Activated CD4-positive, alpha-beta T cell treated with anti-CD3 and anti-CD28 coated beads, Interleukin-2, amount 10 ng/mL, durations not matched to agents 7 days and 5 days (primary cell): ENCODE measurements around the gene TRAPPC2L. TPM values are rescaled to one million over a fixed set of nuclear protein-coding genes. Genes with fewer than 3 reads are reported as not detected.
A peak's percentile ranks its signal among the peaks of the same experiment; 100 is the strongest.

ENCODE experiments used
- CTCF ChIA-PET: fragments of 350-600 bp; sonication (Branson Sonifier 250); formaldehyde crosslinking; loops from one replicate; lab custom pipeline; 2021; ENCODE audit warnings: antibody characterized with exemption; lab: Charles Lee
- POLR2A ChIA-PET: fragments of 350-600 bp; sonication (Branson Sonifier 250); formaldehyde crosslinking; loops from one replicate; lab custom pipeline; 2021; ENCODE audit warnings: antibody characterized with exemption; lab: Charles Lee
- DNase-seq: peaks from one replicate; pipeline ENCODE4 v3.0.0-alpha.2; 2020
- H3K27ac Mint-ChIP-seq: one replicate; pipeline ENCODE4 v1.8.0; 2021; ENCODE audit warnings: mild to moderate bottlenecking, moderate library complexity, mixed read lengths
- H3K27me3 Mint-ChIP-seq: one replicate; pipeline ENCODE4 v1.8.0; 2021; ENCODE audit warnings: mixed read lengths
- H3K36me3 Mint-ChIP-seq: one replicate; pipeline ENCODE4 v1.8.0; 2021; ENCODE audit warnings: low read depth, mixed read lengths
- H3K4me1 Mint-ChIP-seq: one replicate; pipeline ENCODE4 v1.8.0; 2021; ENCODE audit warnings: mixed read lengths
- H3K4me3 Mint-ChIP-seq: one replicate; pipeline ENCODE4 v1.8.0; 2021; ENCODE audit warnings: mild to moderate bottlenecking, moderate library complexity, mixed read lengths
- H3K9me3 Mint-ChIP-seq: one replicate; pipeline ENCODE4 v1.8.0; 2021; ENCODE audit warnings: mixed read lengths
- total RNA-seq, 2 experiments: library from RNA; stranded (reverse); gene quantifications; one replicate each; pipeline ENCODE4 v1.2.3, GENCODE V29; 2021

The TRAPPC2L gene
- total RNA-seq, 2 experiments from 2014 or later: 47.7 to 55.7 TPM

DNA sequence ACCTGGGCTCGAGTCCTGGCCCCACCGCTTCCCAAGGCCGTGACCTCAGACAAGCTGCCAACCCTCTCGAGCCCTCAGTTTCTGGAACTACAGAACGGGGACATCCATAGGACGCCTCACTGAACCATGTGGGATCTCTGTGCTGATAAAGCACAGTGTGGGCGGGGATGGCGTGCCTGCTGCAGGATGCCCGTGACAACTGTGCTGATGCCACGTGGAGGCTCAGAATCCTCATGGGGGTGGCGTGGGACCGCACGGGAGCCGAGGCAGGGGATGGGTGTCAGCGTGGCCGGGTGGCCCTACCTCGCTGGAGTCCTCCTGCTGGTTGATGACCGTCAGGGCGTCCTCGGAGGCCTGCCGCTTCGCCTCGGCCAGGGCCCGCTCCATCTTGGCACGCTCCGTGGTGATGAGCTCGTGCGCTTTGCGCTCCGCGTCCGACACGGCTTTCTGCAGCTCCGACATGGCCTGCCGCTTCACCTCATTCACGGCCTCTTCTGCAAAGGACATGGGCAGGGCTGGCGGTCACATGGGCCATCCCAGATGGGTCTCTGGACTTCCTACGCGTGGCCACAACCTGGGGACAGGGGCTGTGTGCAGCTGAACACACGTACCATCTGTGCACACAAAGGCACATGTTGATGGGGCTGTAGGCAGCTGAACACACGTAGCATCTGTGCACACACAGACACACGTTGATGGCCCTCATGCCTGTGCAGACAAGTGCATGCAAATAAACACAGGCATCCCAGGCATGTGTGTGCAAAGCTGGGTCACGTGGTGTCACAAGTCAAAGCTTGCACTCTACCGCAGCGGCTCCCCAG is 22.2 kb downstream of the TRAPPC2L start:
- Mint-ChIP-seq H3K4me1 (peaks cover 5% of the 10 kb centered on the region), H3K4me3 (no peak overlapping the region), H3K27me3 (no peaks in the 10 kb centered on the region), H3K36me3 (no peaks in the 10 kb centered on the region), H3K9me3 (no peaks in the 10 kb centered on the region), H3K27ac (no peak overlapping the region)
- no peak for DNase-seq
- POLR2A ChIA-PET: no interaction called here
- CTCF ChIA-PET: no interaction called here

DNA sequence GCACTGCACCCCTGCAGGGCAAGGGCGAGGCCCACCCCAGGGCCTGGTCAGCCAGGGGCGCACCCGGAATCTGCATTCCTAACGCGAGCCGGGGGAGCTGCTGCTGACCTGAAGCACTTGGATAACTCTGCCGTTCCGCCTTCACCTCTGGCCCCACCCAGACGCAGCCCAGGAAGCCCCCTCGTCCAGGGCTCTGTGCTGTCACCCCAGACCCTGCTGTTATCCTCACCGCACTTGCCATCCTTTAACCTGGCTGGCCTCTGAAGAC is 22.8 kb downstream of the TRAPPC2L start:
- Mint-ChIP-seq H3K27me3 (no peaks in the 10 kb centered on the region), H3K4me1 (peaks cover 5% of the 10 kb centered on the region), H3K27ac (no peak overlapping the region), H3K36me3 (no peaks in the 10 kb centered on the region), H3K4me3 (no peak overlapping the region), H3K9me3 (no peaks in the 10 kb centered on the region)
- ChIA-PET POLR2A (no interaction called here), CTCF (no interaction called here)
- no peak for DNase-seq

DNA sequence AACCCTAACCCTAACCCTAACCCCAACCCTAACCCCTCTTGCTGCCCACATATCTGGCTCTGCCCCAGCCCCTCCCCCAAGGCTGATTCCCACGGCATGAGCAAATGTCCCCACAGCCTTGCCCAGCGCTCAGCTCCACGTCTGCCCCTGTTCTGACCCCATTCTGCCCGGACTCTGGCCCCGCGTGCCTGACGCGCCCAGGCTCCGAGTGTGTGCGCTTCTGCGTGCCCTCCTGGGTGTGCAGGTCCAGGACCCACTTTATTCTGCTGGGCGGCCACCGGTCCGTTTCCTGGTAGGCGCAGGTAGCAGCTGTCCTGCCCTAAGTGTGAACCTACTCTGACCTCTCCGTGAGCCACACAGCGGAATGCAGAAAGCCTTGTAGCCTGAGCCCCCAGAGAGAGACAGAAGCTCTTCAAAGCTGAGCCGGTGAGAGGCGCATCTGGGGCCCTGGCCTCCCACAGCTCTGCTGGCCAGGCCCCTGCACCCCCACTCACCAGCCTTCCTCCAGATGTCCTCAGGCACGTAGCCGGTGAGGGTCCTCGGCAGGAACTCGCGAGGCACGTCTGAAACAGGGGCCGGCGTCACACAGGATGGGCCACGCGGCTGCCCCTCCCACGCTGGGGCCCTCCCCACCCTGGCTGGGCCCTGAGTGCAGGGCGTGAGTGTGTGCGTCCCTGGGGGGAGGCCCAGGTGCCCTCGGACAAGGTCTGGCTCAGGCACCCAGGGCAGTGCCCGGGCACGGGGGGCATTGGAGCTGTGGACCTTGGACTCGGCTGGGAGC is 23.5 kb downstream of the TRAPPC2L start:
- H3K9me3 Mint-ChIP-seq: no peaks in the 10 kb centered on the region

DNA sequence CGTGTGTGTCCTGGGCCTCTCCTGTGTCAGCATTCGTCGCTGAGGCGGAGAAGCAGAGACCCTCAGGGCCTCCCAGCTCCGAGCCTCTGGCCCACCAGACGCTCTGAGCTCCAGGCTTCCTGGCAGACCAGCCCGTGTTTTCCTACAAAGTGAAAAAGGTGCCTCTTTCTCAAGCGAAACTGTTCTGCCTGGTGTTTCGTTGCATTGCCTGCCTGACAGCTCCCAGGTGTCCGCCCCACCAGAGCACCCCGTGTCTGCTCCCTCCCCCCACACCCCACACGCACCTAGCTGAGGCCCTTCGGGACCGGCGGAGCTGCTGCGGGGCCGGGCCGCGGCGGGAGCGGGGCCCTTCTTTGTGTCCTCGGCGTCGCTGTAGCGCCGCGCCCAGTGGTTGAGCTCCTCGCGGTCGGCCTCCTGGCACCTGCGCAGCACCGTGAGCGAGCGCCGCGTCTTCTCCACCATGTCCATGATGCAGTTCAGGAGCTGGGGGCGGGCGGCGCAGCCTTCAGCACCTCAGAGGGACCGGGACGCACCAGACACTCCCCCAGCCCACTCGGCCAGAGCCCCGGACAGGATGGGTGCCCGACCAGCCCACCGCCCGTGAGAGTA is 24.2 kb downstream of the TRAPPC2L start:
- ChIA-PET POLR2A (no interaction called here), CTCF (interaction anchor here (0.6 to 1.2 kb wide), 2 partner anchors 9 to 36 kb away, joined by 3 to 4 read pairs; no protein-coding TSS in a partner anchor)
- Mint-ChIP-seq H3K4me1 (peaks cover 5% of the 10 kb centered on the region), H3K36me3 (no peaks in the 10 kb centered on the region), H3K27ac (no peak overlapping the region), H3K9me3 (no peaks in the 10 kb centered on the region), H3K27me3 (no peaks in the 10 kb centered on the region), H3K4me3 (no peak overlapping the region)
- no peak for DNase-seq

More for the DNA sequence above, 23.5 kb downstream of the TRAPPC2L start:
- Mint-ChIP-seq H3K4me3 (no peak overlapping the region), H3K27ac (no peak overlapping the region), H3K36me3 (no peaks in the 10 kb centered on the region), H3K4me1 (peaks cover 5% of the 10 kb centered on the region), H3K27me3 (no peaks in the 10 kb centered on the region)
- CTCF ChIA-PET: interaction anchor here (0.7 kb wide), 1 partner anchor 25 kb away, joined by 3 read pairs; no protein-coding TSS in a partner anchor
- no peak for DNase-seq
- POLR2A ChIA-PET: no interaction called here

DNA sequence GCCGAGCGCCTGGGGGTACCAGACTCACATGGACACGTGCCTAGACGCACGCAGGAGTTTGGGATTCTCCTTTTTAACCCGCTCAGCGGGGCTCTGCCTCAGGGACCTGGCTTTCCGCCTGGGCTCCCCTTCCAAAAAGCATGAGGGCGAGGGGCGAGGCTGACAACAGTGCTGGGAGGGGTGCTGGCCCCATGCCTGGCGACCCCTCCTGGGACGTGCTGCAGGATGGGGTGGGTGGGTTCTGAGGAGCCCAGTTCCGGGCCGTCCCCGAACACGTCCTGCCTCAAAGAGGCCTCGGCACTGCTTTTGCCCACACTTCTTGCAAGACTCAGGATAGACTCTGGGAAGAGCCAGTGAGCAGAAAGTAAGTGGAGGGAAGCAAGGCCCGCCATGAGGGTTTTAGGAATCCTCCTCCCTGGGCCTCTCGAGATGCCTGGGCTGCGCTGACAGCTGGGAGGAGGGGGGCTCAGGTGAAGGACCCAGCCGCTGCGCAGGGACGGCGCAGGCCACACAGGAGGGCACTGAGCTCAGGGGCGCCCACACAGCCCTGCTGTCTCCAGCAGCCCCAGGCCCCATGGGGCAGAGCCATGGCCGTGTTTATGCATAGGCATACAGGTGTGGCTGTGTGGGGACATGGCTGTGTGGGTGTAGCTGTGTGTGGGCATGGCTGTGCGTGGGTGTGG is 24.9 kb downstream of the TRAPPC2L start:
- no peak overlapping the region for H3K27ac Mint-ChIP-seq

DNA sequence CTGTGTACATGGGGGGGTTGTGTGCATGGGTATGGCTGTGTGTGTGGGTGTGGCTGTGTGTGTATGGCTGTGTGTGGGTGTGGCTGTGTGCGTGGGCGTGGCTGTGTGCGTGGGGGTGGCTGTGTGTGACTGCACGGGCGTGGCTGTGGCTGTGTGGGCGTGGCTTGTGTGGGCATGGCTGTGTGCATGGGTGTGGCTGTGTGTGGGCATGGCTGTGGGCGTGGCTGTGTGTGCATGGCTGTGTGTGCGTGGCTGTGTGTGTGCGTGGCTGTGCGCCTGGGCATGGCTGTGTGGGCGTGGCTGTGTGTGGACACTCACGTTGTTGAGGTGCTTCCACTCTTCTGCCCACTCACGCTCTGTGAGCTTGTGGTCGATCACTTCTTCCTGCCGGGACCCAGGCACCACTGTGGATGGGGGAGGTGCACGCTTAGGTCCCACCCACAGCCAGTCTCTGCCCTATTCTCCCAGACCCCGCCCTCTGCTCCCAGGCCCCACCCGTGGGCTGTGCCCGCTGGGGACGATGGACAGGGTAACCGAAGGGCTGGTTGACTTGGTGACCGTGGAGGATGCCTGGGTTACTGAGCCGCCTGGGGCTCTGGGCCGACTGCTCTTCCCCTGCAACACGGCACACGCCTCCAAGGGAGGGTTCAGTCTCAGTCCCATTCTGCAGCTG is 25.6 kb downstream of the TRAPPC2L start:
- no peaks in the 10 kb centered on the region for H3K9me3 Mint-ChIP-seq
- ChIA-PET POLR2A (no interaction called here), CTCF (interaction anchor here (0.6 to 1.2 kb wide), 4 partner anchors 9 to 316 kb away, joined by 3 to 4 read pairs (median 3); no protein-coding TSS in a partner anchor)
- H3K4me3 Mint-ChIP-seq: no peak overlapping the region
- no peak overlapping the region for H3K27ac Mint-ChIP-seq
- H3K4me1 Mint-ChIP-seq: peaks cover 5% of the 10 kb centered on the region
- DNase-seq: peak; percentile 27
- H3K36me3 Mint-ChIP-seq: no peaks in the 10 kb centered on the region
- no peaks in the 10 kb centered on the region for H3K27me3 Mint-ChIP-seq

More for the DNA sequence above, 24.9 kb downstream of the TRAPPC2L start:
- H3K9me3 Mint-ChIP-seq: no peaks in the 10 kb centered on the region
- no peaks in the 10 kb centered on the region for H3K27me3 Mint-ChIP-seq
- no peaks in the 10 kb centered on the region for H3K36me3 Mint-ChIP-seq
- POLR2A ChIA-PET: no interaction called here
- DNase-seq: no peak
- no peak overlapping the region for H3K4me3 Mint-ChIP-seq
- H3K4me1 Mint-ChIP-seq: peaks cover 5% of the 10 kb centered on the region
- CTCF ChIA-PET: interaction anchor here (0.6 to 1.2 kb wide), 3 partner anchors 8 to 35 kb away, joined by 3 to 4 read pairs (median 3); no protein-coding TSS in a partner anchor

DNA sequence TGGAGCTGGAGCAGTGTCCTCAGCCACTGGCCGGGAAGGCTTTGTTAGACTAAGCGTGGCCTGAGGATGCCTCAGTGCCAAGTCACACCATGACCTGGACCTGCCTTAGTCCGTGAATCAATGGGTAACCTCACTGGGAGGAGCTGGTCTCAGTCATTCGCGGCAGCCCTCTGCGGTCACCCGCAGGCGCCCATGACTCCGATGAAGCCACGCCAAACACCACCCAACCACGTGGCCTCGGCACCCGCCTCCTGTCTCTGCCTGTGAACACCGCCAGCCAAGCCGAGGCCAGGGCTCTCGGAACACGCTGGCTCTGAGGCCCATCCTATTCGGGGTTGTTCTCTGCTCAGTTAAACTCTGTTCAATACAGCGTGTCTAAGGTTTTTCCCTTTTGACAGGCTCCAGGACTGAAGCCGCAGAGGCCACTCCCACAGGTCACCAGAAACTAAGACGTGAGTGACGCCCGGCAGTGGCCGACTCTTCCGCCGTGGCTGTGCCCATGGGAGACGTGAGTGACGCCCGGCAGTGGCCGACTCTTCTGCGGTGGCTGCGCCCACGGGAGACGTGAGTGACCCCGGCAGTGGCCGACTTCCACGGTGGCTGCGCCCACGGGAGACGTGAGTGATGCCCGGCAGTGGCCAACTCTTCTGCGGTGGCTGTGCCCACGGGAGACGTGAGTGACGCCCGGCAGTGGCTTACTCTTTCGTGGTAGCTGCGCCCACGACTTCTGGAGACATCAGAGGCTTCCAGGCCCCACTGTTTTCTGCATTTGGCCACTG is 26.4 kb downstream of the TRAPPC2L start:
- H3K9me3 Mint-ChIP-seq: no peaks in the 10 kb centered on the region
- H3K27ac Mint-ChIP-seq: no peak overlapping the region
- CTCF ChIA-PET: interaction anchor here (0.7 kb wide), 1 partner anchor 19 kb away, joined by 3 read pairs; no protein-coding TSS in a partner anchor
- H3K4me1 Mint-ChIP-seq: peaks cover 5% of the 10 kb centered on the region
- H3K27me3 Mint-ChIP-seq: no peaks in the 10 kb centered on the region
- POLR2A ChIA-PET: no interaction called here
- no peaks in the 10 kb centered on the region for H3K36me3 Mint-ChIP-seq
- no peak overlapping the region for H3K4me3 Mint-ChIP-seq
- no peak for DNase-seq

DNA sequence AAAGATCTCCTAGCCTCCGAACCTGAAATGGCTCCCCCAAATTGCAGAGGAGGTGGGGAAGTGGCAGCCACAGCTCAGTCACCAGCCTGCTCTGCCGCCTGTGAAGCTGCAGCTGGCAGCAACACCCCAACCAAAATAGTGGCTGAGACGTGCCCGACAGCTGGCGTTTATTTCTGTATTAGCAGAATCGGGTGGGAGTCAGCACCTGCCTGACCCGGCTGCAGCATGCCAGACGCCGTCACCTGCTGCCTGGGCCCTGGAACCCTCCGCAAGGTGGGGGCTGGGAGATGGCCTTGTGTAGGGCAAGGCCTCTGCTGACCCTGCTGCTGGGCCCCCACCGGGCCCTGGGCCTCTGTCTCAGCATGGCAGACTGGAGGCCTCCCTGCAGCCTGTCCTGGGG is 27.0 kb downstream of the TRAPPC2L start:
- Mint-ChIP-seq H3K36me3 (no peaks in the 10 kb centered on the region), H3K27ac (no peak overlapping the region), H3K27me3 (no peaks in the 10 kb centered on the region), H3K4me3 (no peak overlapping the region), H3K9me3 (no peaks in the 10 kb centered on the region), H3K4me1 (peaks cover 5% of the 10 kb centered on the region)
- CTCF ChIA-PET: no interaction called here
- DNase-seq: no peak
- POLR2A ChIA-PET: no interaction called here

DNA sequence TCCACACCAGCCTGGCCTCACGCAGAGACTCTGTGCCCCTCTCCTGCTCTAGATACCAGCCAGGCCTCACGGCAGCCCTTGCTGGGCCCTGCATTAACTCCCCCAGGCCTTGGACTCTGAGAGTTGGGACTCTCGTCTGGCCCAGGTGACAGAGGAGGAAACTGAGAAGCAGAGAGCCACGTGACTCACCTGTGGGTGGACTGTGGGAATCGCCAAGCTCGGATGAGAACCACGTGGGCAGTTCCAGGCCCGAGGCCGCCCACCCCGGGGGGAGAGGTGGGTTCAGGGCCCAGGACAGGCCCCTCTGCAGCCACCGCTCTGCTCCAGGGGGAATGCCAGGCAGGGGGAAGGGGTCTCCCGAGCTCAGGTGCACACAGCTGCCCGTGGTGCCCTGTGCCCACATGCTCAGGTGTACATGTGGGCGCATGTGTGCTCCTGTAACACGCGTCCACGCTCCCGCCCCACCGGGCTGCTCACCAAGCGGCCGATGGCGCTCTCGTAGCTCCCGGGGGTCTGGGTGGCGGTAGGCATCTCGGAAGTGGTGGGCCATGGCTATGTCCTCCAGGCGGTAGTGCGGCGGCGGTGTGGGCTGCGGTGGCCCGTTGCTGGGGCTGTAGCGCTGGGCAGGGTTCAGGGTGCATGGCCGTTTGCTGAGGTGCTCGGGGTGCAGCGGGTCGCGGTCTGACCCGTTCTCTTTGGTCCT is 27.8 kb downstream of the TRAPPC2L start:
- Mint-ChIP-seq H3K9me3 (no peaks in the 10 kb centered on the region), H3K27me3 (no peaks in the 10 kb centered on the region), H3K36me3 (no peaks in the 10 kb centered on the region), H3K4me3 (no peak overlapping the region), H3K4me1 (peaks cover 5% of the 10 kb centered on the region), H3K27ac (no peak overlapping the region)
- ChIA-PET CTCF (interaction anchor here (0.7 kb wide), 1 partner anchor 21 kb away, joined by 3 read pairs; no protein-coding TSS in a partner anchor), POLR2A (no interaction called here)
- no peak for DNase-seq

DNA sequence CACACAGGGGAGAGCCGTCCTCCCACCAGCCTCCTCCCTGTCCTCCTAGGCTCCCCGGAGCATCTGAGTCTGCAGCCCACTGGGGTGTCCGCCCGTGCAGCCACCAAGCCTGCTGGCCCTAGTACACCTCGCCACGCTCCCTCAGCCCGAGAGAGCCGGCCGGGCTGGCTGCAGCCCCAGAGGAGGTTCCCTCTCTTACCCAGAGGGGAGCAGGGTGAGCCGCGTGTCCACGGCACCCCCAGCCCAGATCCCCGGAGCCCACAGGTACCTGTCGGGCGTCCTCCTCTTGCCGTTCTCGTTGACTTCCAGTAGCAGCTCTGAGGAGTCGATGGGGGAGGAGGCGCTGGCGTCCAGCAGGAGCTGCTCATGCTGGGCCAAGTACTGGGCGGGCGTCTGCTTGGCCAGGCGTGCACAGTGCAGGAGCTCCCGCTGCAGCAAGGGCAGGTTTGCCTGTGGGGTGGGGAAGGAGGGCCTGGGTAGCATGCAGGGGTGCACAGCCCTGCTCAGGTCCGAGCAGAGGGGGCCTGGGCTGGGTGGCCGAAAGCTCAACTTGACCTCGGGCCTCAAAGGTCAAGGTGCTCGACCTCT is 28.9 kb downstream of the TRAPPC2L start:
- ChIA-PET POLR2A (no interaction called here), CTCF (no interaction called here)
- Mint-ChIP-seq H3K36me3 (no peaks in the 10 kb centered on the region), H3K4me1 (peaks cover 5% of the 10 kb centered on the region), H3K27ac (no peak overlapping the region), H3K4me3 (no peak overlapping the region), H3K9me3 (no peaks in the 10 kb centered on the region), H3K27me3 (no peaks in the 10 kb centered on the region)
- DNase-seq: no peak

DNA sequence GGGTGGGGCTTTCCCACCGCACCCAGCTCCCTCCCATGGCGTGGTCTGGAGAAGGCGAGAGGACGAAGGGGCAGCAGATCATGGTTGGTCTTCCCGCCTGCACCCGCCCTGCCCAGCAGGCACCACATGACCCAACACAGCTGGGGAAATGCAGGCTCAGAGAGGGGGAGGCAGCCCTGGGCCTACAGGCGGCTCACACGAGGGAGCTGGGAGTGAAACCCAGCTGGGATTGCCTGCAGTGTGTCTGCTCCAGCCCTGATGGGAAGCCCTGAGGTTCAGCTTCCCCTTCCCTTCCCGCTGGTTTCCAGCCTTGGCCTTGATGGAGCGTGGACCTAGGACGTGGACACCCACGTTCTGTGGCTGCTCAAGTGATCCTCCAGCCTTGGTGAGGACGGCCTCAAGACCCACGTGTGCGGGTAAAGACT is 29.5 kb downstream of the TRAPPC2L start:
- no peak overlapping the region for H3K27ac Mint-ChIP-seq
- H3K36me3 Mint-ChIP-seq: no peaks in the 10 kb centered on the region
- ChIA-PET CTCF (no interaction called here), POLR2A (no interaction called here)
- DNase-seq: no peak
- H3K27me3 Mint-ChIP-seq: no peaks in the 10 kb centered on the region
- H3K9me3 Mint-ChIP-seq: no peaks in the 10 kb centered on the region
- peaks cover 5% of the 10 kb centered on the region for H3K4me1 Mint-ChIP-seq
- H3K4me3 Mint-ChIP-seq: no peak overlapping the region
